ENCODE measurements around the gene ZNF76.
A peak's percentile ranks its signal among the peaks of the same experiment; 100 is the strongest.

The ZNF76 gene

DNA sequence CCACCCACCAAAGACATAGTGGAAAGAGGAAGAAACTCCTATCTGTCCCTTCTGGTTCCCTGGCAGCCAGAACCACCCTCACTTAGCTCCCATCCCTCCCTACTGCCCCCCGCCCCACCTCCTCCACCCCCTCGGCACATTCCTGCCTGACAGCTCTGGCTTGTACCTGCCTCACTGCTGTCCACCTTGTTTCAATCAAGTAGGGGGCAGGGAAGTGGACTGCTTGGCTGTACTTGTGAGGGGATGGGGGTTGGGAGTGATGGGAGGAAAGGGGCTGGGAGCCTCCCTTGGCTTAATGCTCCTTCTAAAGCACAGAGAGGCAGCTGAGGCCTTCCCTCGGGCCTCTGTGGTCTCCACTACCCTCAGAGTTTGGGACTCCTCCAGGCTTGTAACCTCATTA, 22.1 kb upstream of the ZNF76 start:
- DNase-seq: no peak

DNA sequence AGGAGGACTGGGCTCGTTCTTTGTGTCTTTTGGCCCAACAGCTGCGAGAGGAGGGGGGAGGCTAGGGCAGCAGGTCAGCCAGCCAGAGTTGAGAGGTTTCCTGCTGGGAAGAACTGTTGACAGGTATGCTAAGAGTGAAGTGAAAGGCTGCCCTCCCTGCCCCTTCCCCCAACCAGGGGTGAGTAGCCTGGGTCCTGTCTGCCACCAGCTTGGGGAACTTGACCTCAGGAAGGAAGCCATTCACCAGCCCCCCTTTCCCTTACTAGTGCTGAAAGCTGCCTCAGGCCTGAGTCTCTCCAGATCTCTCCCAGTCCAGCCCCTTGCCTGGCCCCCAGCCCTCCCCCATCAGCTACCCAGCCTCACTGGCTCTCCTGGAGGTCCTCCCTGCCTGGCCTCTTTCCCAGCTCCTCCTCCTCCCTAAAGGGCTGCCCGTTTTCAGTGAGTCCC, 20.7 kb upstream of the ZNF76 start:
- no peak for DNase-seq

DNA sequence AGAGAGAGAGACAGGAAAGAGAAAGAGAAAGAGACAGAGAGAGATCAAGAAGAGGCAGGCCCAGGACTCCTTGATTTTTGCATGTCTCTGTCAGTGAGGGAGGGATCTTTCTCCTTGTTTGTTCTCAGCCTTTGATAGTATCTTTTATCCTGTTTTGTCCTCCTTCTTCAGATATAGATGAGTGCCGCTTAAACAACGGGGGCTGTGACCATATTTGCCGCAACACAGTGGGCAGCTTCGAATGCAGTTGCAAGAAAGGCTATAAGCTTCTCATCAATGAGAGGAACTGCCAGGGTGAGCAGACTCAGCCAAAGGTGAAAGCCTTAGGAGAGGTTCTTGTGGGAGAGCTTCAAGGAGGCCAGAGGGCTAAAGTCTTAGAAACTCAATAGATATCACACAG, 20.0 kb upstream of the ZNF76 start:
- no peak for DNase-seq

DNA sequence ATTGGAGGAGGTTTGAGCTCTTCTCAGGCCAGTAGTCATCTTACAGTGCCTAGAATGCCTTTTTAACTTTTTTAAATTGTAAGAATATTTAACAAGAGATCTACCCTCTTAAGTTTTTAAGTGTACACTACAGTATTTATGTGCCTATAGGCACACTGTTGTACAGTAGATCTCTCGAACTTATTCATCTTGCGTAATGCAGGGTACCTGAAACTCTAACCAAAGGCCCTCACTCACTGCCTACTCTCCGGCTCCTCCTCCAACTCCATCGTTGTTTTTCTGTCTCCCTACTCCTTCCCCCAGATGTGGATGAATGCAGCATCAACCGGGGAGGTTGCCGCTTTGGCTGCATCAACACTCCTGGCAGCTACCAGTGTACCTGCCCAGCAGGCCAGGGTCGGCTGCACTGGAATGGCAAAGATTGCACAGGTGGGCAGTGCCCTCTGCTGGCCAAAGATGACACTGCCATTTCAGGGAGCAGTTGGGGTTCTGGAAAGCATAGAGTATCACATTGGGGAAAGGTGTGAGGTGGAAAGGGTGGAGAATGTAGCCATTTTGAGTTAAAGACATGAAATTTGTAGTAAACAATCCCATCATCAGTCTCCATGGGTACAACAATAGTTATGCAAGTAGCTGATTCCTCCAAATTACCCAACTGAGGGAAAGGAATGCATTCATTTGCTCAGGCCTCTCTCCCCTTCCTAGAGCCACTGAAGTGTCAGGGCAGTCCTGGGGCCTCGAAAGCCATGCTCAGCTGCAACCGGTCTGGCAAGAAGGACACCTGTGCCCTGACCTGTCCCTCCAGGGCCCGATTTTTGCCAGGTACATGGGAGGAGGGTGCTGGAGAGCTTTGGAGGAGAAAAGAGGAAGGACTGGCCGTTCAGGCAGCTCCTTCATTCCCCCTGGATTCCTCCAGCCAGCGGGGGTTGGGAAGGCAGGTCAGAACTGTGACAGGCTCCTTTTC, 18.4 kb upstream of the ZNF76 start:
- peak; percentile 93 for DNase-seq

DNA sequence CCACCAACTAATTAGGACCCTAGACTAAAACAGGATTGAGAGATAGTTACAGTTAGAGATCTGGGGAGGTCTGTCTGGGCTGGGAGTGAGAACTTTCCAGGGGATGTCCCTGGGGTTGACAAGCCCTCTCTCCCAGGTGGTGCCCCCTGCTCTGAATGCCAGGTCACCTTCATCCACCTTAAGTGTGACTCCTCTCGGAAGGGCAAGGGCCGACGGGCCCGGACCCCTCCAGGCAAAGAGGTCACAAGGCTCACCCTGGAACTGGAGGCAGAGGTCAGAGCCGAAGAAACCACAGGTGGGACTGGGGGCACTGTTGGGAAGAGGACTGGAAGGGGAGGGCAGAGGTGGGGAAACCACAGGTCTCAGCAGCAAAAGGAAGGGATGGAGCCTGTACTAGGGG, 17.0 kb upstream of the ZNF76 start:
- no peak for DNase-seq

DNA sequence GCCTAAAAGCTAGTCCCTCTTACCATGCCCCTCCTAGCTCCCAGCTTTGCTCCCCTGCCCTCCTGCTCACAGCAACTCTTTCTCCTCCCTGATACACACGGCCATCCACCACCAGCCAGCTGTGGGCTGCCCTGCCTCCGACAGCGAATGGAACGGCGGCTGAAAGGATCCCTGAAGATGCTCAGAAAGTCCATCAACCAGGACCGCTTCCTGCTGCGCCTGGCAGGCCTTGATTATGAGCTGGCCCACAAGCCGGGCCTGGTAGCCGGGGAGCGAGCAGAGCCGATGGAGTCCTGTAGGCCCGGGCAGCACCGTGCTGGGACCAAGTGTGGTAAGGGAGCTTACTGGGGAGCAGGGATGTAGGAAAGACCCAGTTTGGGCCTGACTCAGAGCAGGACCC, 16.6 kb upstream of the ZNF76 start:
- no peak for DNase-seq

DNA sequence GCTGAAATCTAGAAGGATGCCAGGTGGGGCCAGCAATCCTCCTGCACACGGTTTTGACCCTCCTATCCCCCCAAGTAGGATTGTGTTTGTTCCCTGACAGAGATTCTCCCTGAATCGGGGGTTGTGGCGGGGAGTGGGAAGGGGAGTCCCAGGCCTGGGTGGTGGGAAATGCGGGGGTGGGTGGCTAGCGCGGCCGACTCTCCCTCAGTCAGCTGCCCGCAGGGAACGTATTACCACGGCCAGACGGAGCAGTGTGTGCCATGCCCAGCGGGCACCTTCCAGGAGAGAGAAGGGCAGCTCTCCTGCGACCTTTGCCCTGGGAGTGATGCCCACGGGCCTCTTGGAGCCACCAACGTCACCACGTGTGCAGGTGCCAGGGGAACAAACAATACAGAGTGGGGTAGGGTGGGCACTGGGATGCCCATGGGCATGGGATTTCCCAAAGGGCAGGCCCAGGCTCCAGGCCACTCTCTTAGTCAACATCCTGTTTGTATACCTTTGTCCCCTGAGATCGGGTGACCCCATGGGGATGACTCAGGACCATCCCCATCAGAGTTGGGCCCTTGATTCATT, 16.1 kb upstream of the ZNF76 start:
- DNase-seq: no peak

DNA sequence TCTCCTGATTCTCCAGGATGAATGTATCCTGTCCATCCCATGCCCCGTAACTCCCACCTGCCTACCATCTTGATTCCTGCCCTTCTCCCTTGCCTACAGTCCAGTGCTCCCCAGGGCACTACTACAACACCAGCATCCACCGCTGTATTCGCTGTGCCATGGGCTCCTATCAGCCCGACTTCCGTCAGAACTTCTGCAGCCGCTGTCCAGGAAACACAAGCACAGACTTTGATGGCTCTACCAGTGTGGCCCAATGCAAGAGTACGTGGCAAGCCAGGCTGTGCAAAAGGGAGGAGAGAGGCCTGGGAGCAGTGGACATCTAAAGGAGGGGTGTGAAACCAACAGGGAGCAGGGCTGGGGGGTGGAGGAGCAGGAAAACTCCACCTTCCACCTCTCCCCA, 15.0 kb upstream of the ZNF76 start:
- no peak for DNase-seq

DNA sequence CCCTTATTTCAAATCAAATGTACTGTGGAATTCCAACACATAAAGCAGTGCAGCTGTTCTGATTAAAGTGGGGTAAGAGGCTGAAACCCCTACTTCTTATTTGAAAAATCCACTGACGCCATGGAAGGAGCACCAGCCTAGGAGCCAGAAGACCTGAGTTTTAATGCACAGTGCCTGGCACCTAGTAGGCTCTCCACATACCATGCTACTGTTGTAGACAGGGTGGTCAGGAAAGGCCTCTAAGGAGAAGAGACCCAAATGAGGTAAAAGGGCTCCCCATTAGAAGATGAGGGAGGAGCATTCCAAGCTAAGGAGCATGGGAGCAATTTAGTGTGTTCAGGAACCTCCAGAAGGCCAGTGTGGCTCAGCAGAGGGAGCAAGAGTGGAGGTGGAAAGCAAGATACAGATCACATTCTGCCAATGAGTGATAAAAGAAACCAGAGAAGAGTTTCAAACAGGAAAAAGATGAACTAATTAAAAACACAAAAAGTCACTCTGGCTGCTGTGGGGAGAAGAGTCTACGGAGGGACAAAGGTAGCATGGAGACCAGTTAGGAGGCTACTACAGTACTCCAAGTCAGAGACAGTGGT, 11.8 kb upstream of the ZNF76 start:
- DNase-seq: no peak

DNA sequence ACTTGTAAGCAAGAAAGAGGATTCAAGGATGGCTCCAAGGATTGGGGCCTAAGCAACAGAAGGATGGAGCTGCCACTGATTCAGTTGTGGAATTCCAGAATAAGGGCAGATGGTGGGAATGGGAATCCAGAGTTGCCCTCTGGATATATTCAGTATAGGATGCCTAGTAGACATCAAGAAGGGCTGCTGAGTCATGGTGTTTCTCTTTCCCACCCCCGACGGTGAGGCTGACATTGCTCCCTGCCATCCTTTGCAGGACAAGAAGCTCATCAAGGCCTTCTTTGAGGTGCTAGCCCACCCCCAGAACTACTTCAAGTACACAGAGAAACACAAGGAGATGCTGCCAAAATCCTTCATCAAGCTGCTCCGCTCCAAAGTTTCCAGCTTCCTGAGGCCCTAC, 11.2 kb upstream of the ZNF76 start:
- DNase-seq: no peak

DNA sequence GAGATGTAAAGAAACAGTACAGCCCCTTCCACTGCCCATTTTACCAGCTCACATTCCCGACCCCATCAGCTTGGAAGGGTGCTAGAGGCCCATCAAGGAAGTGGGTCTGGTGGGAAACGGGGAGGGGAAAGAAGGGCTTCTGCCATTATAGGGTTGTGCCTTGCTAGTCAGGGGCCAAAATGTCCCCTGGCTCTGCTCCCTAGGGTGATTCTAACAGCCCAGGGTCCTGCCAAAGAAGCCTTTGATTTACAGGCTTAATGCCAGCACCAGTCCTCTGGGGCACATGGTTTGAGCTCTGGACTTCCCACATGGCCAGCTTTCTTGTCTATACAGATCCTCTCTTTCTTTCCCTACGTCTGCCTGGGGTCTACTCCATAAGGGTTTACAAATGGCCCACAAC, 10.6 kb upstream of the ZNF76 start:
- DNase-seq: no peak

DNA sequence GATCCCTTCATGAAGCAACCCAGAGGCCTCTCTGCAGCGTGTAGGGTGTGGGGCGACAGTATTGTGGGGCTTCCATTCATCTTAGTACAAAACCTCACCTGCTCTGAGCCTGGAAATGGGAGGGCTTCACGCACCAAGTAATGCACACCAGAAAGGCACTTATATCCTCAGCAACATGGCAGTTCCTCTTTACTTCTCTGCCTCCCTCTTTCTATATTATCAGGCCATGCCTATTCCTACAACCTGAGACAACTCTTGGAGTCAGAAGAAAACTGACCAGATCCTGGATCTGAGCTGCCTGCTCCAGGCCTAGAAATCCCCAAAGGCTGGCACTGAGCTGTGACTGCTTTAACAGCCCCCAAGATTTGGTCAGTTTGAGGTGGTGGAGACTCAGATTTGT, 7.6 kb upstream of the ZNF76 start:
- no peak for DNase-seq

DNA sequence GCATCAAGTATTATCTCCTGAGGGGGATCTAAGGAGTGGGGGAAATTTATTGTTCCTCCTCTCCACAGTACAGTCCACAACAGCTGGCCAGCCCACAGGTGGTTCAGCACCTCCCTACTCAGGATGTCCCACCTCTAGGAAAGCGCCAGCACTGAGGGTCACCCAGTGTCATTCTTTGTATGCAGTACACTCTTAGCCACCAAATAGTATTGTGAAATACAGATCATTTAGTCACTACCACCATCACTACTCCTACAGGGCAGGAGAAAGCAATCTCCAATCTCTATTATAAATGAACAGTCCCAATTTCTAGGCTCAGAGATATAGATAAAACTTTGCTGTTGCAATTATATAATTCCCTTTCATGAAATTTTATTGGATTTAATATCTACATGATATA, 6.3 kb upstream of the ZNF76 start:
- no peak for DNase-seq

DNA sequence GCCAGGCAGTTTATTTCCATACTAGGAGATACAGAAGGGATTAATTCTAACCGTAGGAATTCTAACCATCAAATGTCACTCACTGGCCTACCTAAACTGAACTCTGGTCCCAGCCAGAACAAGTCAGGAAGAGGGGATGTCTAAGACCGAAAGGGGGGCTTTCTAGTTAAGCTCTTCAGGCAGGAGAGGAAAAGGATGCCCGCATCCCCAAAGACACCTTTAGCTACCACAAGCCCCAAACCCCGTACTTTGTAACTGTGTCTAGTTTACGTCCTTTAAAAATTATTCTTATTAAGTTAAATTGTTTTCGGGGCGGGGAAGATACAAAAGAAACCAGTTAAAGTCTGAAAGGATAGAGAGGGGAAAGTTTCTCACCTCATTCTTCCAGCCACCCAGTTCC, 1.2 kb upstream of the ZNF76 start:
- no peak for DNase-seq

DNA sequence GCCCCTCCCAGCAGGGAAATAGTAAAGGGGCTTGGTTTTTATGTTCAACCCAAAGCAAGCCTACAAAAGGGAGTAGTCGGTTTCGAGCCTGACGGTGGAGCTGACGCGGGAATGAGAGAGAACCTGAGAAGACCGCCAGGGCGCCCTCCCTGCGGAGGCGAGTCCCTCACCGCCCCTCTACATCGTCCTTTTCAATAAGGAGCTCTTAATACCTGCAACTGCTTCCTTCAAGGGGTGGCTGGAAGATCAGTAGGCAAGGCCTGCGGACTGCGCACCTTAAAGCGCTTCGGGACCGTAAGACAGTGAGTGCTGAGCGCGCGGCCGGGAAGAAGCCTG, 709 bp upstream of the ZNF76 start:
- no peak for DNase-seq

DNA sequence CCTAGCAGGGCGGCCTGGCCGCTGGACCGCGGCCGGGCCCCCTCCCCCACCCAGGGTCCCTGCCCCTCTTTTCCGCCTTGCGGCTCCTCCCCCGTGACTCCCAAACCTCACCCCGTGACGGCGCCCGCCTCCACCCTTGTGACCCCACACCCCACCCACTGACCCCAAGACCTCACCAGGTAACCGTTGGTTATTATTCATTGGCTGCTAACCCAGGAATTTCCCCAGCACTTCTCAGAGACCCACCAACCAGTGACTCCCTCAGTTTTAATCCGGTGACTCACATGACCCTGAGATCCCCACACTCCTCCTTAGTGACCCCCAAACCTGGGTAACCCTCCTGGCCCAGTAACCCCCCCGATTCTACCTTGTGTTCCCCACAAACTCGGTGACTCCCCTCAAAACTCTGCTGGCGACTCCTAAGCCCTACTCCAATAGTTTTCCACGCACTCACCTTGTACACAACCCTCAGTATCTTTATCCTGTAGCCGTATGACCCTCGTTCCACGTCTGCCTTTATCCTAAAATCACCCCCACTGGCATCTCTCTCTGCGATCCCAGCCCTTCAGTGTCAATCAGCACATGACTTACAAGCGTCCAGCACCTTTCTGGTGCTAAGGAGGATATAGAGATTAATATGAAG, 534 bp downstream of the ZNF76 start:
- peak; percentile 84 for DNase-seq

DNA sequence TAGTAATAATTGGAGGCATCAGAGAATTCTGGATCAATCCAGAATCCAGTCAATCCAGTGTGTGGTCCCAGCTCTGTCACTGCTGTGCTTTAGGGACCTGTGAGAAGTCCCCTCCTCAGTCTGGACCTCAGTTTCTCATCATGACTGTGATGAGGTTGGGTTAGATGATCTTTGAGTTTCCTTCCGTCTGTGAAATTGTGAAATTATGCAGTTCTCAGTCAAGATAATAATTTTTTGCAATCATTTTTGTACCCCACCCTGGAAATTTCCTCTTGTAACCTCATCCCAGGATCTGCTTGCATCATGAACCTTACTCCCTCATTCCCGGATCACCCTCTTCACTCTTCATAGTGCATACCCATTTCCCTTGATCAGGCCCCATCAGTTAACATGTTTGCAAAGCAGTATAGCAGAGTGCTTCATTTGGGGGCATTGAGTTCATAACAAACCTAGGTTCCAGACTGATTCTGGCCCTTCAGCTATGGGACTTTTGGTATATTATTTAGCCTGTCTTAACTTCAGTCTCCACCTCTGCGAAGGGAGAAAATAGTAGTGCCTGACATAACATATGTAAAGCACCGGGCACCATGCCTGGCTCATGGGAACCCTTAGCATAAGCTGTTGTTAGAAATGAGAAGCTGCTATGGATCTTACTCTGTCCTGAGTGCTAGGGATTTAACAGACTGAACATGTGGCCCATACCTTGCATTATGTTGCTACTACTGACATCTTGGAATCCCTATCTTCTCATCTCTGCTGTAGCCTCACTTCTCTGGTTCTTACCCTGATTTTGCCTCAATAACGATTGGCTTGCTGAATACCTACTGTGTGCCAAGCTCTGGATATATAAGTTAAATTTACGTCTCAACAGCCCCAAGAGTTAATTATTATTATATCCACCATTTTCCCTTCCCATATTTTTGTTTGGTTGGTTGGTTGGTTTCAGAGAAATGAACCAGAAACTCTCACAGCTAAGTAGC, 1.3 kb downstream of the ZNF76 start:
- DNase-seq: no peak

DNA sequence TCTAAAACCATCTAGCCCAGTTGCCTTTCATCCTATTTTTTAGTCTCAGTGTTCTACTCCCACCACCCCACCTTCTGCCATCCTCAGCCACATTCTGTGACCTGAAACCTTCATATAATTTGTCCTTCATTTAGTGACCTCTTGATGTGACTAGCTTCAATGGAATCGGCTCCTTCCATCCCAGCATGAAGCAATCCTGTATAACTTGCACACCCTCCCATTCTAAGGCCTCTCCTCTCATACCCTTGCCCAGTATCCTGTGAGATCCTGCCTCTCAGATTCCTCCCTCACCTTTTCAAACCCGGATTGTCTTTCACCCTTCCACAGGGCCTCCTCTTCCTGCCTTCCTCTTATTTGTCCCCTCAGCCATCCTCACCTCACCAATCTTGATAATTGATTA, 3.1 kb downstream of the ZNF76 start:
- no peak for DNase-seq

DNA sequence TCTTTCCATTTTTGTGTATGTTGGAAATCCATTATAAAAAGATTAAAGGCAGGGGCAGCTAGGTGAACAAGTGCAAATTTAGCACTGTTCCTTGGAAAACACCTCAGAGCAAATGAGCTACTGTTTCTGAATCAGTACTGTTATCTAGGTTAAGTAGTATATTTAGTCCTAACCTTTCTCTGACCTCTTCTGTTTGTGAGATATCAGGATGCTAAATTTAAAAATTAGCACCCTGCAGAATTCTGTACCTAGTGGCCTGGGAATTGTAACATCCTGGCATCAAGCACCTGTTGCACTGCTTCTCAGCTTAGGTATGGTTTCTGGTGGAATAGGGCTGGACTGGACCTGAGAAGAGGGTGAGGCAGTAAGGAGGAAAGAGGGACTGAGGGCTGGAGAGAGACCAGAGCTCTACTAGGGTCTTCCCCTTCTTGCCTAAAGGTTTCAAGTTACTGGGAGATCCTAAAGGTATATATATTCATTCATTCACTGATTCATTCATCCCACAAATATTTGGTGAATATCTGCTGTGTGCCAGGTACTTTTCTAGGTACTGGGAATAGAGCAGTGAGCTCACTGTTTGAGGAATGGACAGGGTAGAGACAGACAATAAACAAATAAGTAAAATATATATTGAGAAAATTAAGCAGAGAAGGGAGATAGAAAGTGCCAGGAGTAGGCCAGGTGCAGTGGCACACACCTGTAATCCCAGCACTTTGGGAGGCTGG, 5.2 kb downstream of the ZNF76 start:
- DNase-seq: no peak

DNA sequence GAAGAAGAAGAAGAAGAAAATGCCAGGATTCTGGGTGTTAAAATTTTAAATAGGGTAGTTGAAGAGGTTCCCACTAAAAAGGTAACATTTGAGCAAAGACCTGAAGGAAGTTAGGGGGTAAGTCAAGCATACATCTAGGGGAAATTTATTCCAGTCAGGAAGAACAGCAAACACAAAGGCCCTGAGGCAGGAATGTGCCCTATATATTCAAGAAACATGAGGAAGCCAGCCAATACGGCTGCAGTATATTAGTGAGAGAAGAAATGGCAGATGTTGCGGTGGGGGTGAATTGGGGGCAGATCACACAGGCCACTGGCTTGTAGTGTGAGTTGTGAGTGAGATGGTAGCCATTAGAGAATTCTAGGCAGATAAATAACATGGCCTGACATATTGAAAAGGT, 6.0 kb downstream of the ZNF76 start:
- no peak for DNase-seq

DNA sequence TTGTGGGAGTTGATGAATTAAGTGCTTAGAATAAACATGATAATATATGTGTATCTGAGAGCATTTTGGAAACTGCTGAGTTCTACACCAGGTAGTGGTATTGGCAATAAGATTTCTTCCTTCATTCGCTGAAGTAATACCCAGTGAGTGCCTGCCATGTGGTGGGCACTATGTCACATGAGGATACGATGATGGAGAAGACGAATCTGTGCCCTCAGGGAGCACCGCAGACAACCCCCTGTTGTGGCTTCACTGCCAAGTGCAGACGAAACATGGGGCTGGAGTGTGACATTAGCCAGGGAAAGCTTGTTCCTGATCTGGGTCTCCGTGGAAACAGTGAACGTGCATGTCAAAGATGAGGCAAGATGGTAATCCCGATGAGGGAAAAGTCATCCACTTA, 7.9 kb downstream of the ZNF76 start:
- DNase-seq: no peak

DNA sequence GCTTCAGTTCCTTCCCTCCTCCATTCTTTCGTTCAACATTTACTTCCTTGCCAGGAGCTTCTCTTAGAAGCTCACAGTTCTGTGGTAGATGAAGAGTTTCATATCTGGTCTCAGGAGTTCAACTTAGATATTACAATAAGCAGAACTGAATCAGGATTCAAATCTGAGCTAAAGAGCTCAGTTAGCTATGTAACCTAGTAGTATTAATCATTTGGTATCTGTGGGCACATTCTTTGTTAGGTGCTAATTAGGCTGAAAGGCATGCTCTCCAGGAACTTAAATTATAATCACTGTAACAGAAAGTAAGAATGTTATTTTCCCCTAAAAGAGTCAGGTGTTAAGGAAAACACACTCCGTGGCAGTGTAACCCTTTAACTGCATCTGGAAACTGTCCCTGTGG, 8.4 kb downstream of the ZNF76 start:
- DNase-seq: no peak

Data from activated CD8-positive, alpha-beta memory T cell treated with anti-CD3 and anti-CD28 coated beads, Interleukin-2, amount 50 U/mL, for 48 hours (primary cell).